Activated CD4-positive, alpha-beta T cell treated with anti-CD3 and anti-CD28 coated beads, Interleukin-2, Interleukin-6, amounts not matched to agents 100 ng/mL and 50 ng/mL, durations not matched to agents 16 hours and 8 hours (primary cell): ENCODE measurements around the gene CDC5L.
A peak's percentile ranks its signal among the peaks of the same experiment; 100 is the strongest.
"Not testable (repeated sequence)": the region's sequence is repeated elsewhere in the genome, so short reads cannot be mapped to it uniquely, and the experiment has no call there.

Source experiments
- DNase-seq: peaks from one replicate; pipeline ENCODE4 v3.0.0-alpha.2; 2020

Gene CDC5L

DNA sequence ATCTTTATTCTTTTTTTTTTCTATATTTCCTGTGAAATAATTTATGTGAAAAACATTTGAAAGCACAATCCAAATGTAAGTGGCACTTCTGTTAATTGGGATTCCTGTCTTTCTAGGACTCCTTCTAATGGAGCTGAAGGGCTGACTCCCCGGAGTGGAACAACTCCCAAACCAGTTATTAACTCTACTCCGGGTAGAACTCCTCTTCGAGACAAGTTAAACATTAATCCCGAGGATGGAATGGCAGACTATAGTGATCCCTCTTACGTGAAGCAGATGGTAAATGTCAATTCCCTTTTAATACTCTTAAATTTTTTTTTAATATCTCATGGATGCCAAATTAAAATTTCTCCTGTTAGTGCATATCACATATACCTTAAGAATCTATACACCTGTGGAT, 35.0 kb downstream of the CDC5L start:
- DNase-seq: no peak

DNA sequence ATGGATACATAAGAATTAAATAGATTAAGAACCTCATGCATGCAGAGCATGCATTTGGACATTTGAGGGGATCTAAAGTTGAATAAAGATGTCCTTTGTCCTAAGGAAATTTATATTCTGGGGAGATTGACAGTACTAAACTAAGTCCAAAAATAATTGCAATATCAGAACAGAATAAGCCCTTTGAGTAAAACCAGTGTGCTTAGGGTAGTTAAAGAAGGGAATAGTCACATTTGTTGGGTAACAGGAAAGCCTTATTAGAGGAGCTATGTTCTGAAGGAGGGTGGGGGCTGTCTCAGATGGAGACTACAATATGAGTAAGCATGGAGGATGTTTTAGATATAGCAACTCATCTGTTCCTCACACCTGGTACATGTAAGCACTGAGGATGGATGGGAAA, 35.8 kb downstream of the CDC5L start:
- no peak for DNase-seq

DNA sequence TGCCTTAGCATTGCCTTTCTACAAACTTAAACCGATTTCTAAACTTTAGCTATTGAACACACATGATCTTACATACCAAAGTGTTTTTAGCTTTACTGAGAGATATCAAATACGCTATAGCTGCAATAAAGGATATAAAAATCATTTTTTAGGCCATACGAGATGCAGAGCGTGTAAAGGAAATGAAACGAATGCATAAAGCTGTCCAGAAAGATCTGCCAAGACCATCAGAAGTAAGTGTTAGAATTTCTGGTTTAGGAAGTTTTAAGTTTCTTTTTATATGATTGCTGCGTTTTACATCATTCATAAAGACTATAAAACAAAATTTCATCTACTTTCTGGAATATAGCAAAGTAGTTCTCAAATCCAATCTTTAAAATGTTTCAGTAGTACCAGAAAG, 38.4 kb downstream of the CDC5L start:
- no peak for DNase-seq

DNA sequence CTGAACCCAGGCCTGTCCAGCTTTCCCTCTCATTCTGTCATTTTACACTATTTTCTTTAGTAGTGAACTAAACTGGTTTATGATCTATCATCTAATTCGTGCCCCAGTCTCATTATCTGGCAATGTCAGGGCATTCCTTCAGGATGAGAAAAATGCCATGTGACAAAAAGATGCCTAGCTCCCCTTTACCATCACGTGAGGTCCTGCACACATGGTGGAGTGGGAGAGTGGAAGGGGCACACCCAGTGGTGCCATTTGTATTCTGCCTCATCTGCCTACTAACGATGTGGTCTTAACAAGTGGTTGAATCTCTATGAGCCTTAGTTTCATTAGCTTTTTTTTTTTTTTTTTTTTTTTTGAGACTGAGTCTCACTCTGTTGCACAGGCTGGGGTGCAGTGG, 41.2 kb downstream of the CDC5L start:
- DNase-seq: no peak

DNA sequence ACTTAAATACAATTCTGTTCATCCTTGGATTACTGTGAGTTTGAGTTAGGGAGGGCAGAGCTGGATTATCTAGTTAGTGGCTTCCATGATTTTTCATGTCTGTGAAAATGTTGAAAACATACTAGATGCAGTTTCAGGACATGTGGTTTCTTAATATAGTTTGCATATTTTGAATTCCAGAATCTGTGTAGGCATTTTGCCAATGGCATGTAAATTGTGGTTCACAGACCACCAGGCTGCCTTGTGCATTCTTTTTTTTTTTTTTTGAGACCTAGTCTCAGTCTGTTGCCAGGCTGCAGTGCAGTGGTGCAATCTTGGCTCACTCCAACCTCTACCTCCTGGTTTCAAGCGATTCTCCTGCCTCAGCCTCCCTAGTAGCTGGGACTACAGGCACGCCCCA, 42.8 kb downstream of the CDC5L start:
- DNase-seq: no peak

DNA sequence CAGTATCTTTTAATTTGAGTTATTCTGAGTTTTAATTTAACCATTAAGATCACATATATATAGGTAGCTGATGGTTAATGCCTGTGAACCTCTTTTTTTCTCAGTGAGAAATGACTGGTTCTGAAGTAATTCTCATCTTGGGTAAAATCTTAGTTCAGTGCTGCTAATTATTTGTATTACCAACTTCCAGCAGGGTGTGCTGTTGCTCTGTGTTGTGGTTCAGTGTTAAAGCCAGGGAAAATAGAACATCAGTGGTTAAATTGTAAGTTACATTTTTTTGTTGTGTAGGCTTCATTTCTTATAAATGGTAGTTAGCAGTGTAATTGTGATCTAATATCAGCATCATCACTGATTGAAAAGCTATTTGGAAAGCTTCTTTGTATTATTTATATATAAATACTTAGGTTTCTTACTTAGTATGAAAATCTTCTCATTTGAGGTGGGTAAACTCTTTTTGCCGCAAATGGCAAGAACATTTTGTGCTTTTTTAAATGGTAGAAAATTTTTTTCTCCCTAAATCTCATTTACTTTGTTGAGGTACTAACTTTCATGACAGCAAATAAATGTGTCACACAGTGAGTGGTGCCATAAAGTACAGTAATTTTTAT, 43.7 kb downstream of the CDC5L start:
- DNase-seq: peak; percentile 53

DNA sequence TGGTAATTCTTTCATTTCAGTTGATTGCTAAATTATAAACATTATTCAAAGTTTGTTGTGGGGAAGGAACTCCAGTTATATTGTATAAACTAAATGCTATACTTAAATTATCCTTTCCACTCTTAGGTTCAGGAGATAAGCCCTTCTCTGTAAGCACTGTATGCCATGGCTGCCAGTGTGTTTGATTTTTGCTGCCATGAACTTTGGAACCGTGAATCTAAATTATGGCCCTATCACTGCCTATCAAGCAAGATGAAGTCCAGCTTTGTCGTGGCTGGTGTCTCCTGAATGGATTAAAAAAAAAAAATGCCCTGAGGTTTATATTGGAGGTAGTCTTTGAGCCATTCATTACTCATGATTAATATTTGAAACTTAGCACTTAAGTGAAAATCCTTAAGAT, 44.7 kb downstream of the CDC5L start:
- no peak for DNase-seq

DNA sequence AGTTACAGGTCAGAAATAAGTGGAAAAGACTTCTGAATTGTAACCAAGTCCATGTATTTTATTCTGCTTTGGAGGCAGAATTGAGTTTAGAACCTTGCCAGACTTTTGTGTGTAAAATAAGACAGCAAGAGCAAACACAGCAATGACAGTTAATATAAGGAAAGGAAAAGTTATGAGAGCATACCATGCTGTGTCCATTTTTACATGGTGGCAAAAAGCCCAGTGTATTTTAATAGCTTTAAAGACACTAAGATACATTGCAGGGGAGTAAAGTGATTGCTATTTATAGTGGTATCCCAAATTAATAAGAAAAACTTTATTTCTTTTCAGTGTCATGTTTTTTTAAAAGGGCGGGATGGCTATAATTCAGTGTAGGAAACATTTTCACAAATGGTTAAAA, 45.2 kb downstream of the CDC5L start:
- no peak for DNase-seq

DNA sequence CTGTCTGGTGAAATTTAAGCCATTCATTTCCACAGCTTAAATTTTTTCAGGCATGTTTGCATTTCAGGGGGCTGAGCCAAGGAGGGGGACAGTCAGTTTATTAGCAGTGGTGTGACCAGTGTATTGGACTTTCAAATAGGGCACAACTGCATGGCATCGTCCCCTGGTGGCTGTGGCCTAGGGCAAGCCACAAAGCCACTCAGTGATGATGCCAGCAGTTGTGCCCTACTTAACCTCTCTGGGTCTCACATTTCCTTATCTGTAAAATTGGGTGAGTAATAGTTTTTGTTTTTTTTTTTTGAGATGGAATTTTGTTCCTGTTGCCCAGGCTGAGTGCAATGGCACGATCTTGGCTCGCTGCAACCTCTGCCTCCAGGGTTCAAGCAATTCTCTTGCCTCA, 48.0 kb downstream of the CDC5L start:
- DNase-seq: no peak

DNA sequence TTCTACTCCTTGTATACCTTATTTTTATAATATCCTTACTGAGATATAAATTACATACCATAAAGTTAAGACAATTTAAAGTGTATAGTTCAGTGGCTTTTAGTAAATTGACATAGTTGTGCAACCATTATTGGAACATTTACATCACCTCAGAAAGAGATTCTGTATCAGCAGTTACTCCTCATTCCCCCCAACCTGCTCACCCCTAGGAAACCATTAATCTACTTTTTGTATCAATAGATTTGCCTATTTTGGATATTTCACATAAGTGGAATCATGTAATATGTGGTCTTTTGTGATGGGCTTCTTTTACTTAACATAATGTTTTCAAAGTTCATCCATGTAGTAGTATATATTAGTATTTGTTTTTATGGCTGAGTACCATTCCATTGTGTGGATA, 51.3 kb downstream of the CDC5L start:
- no peak for DNase-seq

DNA sequence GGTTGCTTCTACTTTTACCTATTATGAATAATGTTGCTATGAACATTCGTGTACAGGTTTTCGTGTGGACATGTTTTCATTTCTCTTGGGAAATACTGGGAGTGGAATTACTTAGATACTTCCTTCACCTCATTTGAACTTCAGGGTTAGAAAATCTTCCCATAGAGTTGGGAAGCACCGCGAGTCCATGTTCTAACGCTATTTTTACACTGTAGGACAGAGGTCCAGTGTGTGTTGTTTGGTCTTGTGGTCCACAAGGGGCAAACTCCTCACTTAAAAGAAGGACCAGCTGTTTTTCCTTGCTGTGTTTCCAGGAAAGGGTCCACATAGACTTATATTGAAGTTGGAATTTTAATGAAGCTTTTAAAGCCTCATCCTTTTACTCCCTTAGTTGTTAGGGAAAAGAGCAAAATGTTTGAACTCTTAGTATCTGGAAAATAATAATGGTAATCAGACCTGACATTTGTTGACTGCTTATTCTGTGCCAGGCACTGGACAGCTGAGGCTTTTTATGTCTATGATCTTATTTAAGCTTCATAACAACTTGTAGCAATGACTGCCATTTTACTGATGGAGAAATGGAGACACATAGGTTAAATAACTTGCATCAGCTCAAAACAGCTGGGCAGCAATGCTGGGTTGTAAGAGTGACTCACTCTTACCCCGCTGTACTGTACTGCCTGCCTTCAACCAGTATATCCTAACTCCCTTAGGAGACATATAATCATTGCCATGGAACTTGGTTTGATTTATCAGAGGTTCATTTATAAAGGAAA, 52.0 kb downstream of the CDC5L start:
- no peak for DNase-seq

DNA sequence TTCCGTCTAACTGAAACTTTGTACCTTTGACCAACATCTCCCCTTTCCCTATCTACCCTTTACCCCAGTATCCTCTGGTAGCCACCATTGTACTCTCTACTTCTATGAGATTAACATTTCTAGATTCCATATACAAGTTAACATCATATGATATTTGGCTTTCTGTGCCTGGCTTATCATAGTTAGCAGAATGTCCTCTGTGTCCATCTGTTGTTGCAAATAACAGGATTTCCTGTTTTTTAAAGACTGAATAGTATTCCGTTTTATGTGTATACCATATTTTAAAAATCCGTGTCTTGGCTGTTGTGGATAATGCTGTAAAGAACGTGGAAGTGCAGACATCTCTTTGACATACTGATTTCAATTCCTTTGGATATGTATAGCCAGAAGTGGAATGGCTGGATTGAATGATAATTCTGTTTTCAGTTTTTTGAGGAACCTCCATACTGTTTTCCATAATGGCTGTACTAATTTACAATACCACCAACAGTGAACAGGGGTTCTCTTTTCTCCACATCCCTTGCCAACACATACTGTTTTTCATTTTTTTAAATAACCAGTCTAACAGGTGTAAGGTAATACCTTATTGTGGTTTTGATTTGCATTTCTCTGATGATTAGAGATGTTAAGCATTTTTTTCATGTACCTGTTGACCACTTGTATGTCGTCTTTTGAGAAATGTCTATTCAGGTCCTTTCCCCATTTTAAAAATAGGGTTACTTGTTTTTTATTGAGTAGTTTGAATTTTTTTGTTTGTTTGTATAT, 53.8 kb downstream of the CDC5L start:
- no peak for DNase-seq

DNA sequence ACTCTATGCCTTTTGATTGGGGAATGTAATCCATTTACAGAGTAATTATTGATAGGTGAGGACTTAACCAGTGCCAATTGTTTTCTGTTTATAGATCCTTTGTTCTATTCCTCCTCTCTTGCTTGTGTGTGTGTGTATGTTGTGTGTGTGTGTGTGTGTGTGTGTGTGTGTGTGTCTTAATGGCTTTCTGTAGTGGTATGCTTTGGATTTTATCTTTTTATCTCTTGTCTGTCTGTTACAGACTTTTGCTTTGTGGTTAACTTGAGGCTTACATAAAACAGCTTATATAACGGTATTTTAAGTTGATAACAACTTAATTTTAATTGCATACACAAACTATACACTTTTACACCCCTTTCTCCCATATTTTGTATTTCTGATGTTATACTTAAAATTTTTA, 54.7 kb downstream of the CDC5L start:
- no peak for DNase-seq

DNA sequence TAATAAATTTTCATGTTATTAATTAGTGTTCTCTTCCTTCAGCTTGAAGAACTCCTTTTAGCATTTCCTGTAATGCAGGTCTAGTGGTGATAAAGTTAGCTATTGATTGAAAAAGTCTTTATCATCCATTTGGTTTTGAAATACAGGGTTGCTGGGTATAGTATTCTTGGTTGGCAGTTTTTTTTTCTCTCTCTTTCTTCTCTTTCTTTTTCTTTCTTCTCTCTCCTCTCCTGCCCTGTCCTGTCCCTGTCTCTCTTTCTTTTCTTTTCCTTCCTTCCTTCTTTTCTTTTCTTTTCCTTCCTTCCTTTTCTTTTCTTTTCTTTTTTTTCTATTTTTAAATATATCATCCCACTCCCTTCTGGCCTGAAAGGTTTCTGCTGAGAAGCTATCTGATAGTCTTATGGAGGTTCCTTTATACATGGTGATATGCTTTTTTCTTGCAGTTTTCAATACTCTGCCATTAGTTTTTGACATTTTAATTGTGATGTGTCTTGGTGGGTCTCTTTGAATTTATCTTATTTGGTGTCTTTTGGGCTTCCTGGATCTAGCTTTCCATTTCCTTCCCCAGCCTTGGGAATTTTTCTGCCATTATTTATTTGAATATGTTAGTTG, 55.4 kb downstream of the CDC5L start:
- no peak for DNase-seq

DNA sequence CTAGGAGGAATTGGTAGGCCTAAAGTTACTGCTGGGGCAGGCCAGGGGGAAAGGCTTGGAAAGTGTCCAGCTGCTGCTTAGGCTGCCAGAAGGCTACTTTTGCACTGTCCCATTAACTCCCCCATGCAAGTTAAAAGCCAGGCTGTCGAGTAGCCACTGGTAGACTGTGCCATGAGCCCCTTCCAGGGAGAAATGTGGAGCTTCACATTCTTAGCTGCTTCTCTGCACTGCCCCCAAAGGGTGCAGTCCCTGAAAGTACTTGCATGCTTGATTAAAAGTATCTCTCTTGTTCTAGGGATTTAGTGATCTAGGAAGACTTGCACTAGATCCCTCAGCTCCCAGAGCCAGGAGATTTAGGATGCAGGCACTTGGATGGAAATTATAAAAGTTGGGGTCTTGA, 57.3 kb downstream of the CDC5L start:
- DNase-seq: no peak

DNA sequence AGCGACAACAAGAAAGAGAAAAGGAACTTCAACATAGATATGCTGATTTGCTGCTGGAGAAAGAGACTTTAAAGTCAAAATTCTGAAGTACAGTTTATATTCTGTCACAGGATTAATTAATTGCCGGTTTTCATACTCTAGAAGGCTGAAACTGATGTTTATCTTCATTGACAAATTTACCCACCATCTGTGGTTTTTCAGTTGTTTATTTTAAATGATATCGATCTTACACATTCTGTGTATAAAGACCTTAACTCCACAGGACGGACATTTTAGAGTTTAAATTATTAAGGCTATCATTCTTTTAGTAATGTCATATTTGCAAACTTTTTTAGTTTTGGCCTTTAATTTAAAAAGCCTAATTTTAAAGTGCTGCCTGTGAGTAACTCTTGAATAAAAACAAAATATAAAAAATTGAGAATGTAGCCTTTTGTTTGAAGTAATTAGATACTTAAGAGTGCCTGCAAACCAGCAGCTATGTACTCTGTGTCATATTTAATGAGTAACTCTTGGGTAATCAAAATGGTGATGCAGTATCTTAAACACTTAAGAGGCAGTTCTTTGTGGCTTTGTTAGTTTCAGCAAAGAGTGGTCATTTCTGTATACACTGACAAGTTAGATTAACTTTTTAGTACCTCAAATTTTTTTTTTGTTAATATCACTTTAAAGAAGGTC, 59.3 kb downstream of the CDC5L start:
- DNase-seq: no peak

DNA sequence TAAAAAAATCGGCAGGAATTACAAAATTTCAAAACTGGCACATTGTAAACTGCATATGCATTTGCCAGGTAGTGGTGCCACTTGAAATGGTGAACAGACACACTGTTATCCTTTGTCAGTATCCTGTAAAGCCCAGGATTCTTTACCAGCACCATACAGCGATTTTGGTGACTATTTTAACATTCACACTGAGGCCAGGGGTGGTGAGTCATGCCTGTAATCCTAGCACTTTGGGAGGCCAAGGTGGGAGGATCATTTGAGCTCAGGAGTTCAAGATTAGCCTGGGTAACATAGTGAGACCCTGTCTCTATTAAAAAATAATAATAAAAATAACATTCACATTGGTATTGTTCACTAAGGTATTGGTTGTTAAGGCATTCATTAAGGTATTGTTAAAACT, 61.7 kb downstream of the CDC5L start:
- not testable (repeated sequence) for DNase-seq

DNA sequence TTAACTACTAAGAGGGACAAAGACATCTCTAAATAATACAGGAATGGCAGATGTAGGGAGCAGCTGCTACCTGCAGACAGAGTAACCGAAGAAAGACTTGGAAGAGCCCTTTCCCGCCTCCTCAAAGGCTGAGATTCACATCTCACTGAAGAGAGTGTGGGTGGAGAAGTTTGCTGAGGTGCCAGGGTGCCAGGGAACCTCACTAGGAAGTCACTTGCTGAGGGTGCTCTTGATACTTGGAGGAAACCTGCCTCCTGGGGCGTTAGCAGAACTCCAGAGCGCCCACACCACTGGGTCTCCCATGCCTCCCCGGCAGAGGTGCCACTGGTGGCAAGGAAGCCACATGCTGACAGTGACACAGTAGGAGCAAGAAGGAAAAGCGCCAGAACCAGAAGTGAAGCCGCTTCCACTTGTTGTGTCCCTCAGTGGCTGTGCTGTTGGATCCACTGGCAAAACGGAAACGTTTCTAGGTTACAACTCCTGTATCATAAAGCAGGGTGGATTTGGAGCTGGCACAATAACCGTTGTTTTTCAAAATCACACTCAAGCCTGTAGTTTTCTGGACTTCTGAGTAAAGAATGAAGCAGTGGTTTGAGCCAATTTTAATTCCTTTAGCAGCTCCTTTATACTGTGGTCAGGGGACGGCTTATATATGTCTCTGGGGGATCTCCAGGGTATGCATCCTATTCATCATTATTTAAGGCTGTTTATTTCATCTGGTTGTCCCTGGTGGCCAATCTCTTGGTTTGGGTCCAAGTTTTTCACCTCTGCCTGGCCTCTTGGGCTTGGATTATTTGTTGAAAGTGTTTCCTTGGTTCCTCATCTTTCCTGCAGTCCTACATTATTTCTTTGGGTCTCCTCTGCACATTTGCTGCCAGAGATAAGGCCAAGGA, 64.5 kb downstream of the CDC5L start:
- DNase-seq: no peak

DNA sequence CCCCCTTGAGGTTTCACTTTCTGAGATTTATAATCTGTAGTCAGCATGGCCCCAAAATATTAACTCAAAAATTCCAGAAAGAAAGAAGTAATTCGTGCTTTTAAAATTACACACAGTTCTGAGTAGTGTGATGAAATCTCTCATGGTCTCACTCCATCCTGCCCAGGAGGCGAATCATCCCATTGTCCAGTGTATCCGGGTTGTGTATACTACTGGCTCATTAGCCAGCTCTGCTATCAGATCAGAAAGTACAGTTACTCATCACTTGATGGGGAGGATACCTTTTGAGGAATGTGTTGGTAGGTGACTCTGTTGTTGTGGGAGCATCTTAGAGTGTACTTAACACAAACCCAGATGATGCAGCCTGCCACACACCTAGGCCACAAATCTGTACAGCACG, 65.2 kb downstream of the CDC5L start:
- DNase-seq: no peak

DNA sequence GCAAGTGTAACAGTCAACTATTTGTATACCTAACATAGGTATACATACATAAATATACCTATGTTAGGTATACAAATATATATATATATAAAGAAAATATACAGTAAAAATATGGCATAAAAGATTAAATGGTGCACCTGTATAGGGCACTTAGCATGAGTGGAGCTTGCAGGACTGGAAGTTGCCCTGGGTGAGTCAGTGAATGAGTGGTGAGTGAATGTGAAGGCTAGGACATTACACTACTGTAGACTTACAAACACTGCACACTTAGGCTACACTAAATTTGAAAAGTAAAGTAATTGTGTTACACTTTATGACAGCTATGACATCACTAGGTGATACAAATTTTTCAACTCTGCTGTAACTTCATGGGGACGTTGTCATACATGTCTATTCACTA, 65.6 kb downstream of the CDC5L start:
- DNase-seq: no peak

DNA sequence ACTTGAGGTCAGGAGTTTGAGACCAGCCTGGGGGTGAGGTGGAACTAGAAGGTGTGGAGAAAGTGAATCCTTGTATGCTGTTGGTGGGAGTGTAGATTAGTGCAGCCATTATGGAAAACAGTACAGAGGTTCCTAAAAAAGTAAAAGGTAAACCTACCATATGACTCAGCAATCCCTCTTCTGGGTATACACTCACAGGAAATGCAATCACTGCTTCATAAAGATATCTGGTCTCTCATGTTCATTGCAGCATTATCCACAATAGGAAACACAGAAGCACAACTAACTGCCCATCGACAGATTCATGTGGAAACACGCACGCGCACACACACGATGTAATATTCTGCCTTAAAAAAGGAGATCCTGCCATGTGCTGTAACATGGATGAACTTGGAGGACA, 66.7 kb downstream of the CDC5L start:
- no peak for DNase-seq
